ENCODE measurements around the gene PRICKLE2. TPM values are rescaled to one million over a fixed set of nuclear protein-coding genes. Genes with fewer than 3 reads are reported as not detected.

Gene PRICKLE2
- total RNA-seq, 1 donor from 2014 or later = 84.4 TPM

DNA sequence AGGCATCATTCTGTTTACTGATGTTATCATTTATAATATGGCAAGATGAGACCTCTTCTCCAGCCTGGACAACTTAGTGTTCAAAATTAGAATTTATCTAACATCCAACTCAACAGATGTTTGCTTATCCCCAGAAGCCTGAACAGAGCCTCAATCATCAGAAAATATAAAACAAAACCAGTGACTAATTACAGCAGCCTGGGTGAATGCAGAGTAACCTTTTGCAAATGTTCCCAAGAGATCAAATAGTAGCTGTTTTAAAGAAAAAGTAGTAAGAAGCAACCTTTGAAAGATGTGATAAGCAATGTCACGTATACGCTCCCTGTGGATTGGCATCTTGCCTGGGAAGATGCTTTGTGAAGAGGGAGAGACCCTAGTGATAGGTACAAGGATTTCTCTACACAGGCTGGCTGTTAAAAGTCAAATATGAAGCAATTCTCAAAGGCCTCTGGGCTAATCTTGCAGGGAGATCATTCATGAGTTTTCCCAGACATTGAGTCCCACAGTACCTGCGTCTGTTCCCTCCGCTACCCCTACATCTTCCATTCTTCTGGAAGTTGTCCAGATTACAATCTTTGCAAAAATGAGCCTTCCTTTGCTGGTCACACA, 39.3 kb upstream of the PRICKLE2 start:
- H3K36me3 Mint-ChIP-seq (ENCODE audit: low read depth, unreplicated experiment) = peaks cover 22% of the 10 kb centered on the region
- TF ChIP-seq, protein P1, sequence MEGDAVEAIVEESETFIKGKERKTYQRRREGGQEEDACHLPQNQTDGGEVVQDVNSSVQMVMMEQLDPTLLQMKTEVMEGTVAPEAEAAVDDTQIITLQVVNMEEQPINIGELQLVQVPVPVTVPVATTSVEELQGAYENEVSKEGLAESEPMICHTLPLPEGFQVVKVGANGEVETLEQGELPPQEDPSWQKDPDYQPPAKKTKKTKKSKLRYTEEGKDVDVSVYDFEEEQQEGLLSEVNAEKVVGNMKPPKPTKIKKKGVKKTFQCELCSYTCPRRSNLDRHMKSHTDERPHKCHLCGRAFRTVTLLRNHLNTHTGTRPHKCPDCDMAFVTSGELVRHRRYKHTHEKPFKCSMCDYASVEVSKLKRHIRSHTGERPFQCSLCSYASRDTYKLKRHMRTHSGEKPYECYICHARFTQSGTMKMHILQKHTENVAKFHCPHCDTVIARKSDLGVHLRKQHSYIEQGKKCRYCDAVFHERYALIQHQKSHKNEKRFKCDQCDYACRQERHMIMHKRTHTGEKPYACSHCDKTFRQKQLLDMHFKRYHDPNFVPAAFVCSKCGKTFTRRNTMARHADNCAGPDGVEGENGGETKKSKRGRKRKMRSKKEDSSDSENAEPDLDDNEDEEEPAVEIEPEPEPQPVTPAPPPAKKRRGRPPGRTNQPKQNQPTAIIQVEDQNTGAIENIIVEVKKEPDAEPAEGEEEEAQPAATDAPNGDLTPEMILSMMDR (IDR thresholded peaks at IDR 0.05; ENCODE audit: insufficient read depth, low read depth, low read length) = no peak
- no peak for TF ChIP-seq EZH2 (IDR thresholded peaks at IDR 0.05; ENCODE audit: insufficient read depth, low read length)
- peaks cover 46% of the 10 kb centered on the region for H3K4me1 ChIP-seq (ENCODE audit: insufficient read depth, low read length)
- H4K20me1 ChIP-seq (ENCODE audit: insufficient read depth, low read length) = peaks cover 41% of the 10 kb centered on the region
- peak overlapping the region; percentile 93 for H3K27ac ChIP-seq (ENCODE audit: low read depth, low read length)
- H3K27me3 Mint-ChIP-seq (ENCODE audit: low read depth, unreplicated experiment) = no peaks in the 10 kb centered on the region
- no peak overlapping the region for H2AFZ ChIP-seq (ENCODE audit: low read depth, low read length)
- H3K79me2 ChIP-seq (ENCODE audit: insufficient read depth, low read length) = peaks cover 81% of the 10 kb centered on the region
- peak overlapping the region; percentile 16 for H3K27ac Mint-ChIP-seq (ENCODE audit: unreplicated experiment)
- H3K27me3 ChIP-seq (ENCODE audit: insufficient read depth, low read length) = no peaks in the 10 kb centered on the region
- peak overlapping the region; percentile 92 for H3K9ac ChIP-seq (ENCODE audit: low read length)
- H3K4me2 ChIP-seq (ENCODE audit: low read length) = peak overlapping the region; percentile 91
- no peaks in the 10 kb centered on the region for H3K9me3 ChIP-seq (ENCODE audit: insufficient read depth, low read depth, low read length)
- peak overlapping the region; percentile 97 for H3K4me3 Mint-ChIP-seq (ENCODE audit: unreplicated experiment)
- H3K36me3 ChIP-seq (ENCODE audit: insufficient read depth, low read length) = peaks cover 3% of the 10 kb centered on the region
- FAIRE-seq = peak; percentile 58
- H3K4me3 ChIP-seq (ENCODE audit: insufficient read depth, low read depth, low read length) = peak overlapping the region; percentile 79
- H3K9me3 Mint-ChIP-seq (ENCODE audit: unreplicated experiment) = no peaks in the 10 kb centered on the region
- H3K4me1 Mint-ChIP-seq (ENCODE audit: low read depth, unreplicated experiment) = peaks cover 42% of the 10 kb centered on the region
- DNase-seq (ENCODE audit: low read depth) = no peak

DNA sequence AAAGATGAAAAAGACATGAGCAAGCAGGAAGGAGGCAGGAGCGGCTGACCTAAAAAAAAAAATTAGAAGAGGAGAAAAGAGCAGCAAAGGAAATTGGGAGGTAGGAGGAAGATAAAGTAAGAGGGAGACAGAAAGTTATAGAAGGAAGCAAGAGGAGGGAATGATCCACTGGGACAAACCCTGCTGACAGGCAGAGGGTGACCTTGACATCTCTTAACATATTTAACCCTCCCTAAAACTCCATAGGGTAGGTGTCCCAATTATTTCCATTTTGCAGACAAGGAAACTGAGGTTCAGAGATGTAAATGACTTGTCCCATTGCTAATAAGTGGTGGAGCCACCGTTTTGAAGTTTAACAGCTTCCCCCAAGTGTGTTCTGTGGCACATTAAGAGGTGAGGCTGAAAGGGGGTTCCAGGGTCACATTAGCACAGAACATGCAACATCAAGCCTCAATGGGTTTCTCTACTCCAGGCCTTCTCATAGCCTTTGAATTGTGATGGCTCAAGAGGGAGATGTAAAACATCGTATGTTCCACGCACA, 37.4 kb upstream of the PRICKLE2 start:
- Histone ChIP-seq H2AFZ (ENCODE audit: low read depth, low read length) (no peak overlapping the region), H3K79me2 (ENCODE audit: insufficient read depth, low read length) (peaks cover 88% of the 10 kb centered on the region), H3K9ac (ENCODE audit: low read length) (no peak overlapping the region), H3K27me3 (ENCODE audit: insufficient read depth, low read length) (no peaks in the 10 kb centered on the region), H3K27ac (ENCODE audit: low read depth, low read length) (no peak overlapping the region), H3K4me1 (ENCODE audit: insufficient read depth, low read length) (peaks cover 39% of the 10 kb centered on the region), H3K9me3 (ENCODE audit: insufficient read depth, low read depth, low read length) (no peaks in the 10 kb centered on the region), H3K36me3 (ENCODE audit: insufficient read depth, low read length) (peaks cover 3% of the 10 kb centered on the region), H4K20me1 (ENCODE audit: insufficient read depth, low read length) (peaks cover 55% of the 10 kb centered on the region), H3K4me2 (ENCODE audit: low read length) (no peak overlapping the region), H3K4me3 (ENCODE audit: insufficient read depth, low read depth, low read length) (no peak overlapping the region)
- peaks cover 54% of the 10 kb centered on the region for H3K4me1 Mint-ChIP-seq (ENCODE audit: low read depth, unreplicated experiment)
- peaks cover 23% of the 10 kb centered on the region for H3K36me3 Mint-ChIP-seq (ENCODE audit: low read depth, unreplicated experiment)
- H3K27ac Mint-ChIP-seq (ENCODE audit: unreplicated experiment) = no peak overlapping the region
- FAIRE-seq = peak; percentile 9
- TF ChIP-seq EZH2 (IDR thresholded peaks at IDR 0.05; ENCODE audit: insufficient read depth, low read length) = no peak
- TF ChIP-seq, protein P1 (IDR thresholded peaks at IDR 0.05; ENCODE audit: insufficient read depth, low read depth, low read length) = no peak
- H3K27me3 Mint-ChIP-seq (ENCODE audit: low read depth, unreplicated experiment) = no peaks in the 10 kb centered on the region
- no peak for DNase-seq (ENCODE audit: low read depth)
- peak overlapping the region; percentile 97 for H3K4me3 Mint-ChIP-seq (ENCODE audit: unreplicated experiment)
- no peaks in the 10 kb centered on the region for H3K9me3 Mint-ChIP-seq (ENCODE audit: unreplicated experiment)

DNA sequence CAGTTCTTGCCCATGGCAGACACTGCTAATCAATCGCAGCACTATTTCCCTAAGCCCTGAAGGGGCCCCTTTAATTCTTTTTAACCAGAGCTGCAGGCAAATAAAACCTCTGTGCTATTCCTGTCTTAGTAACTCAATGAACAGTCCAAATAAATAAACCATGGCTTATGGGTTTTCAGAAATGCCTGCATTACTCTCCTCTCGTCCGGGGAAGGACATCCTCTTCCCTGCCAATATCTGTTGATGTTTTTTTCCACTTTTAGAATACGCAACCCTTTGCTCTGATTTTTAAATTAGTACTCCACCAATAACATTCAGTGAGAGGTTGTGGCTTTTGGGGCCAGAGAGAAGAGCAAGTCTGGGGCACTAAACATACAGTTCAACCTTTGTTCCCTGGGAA, 35.2 kb upstream of the PRICKLE2 start:
- H3K4me3 Mint-ChIP-seq (ENCODE audit: unreplicated experiment) = peak overlapping the region; percentile 4
- Histone ChIP-seq H3K9me3 (ENCODE audit: insufficient read depth, low read depth, low read length) (no peaks in the 10 kb centered on the region), H3K27ac (ENCODE audit: low read depth, low read length) (no peak overlapping the region), H2AFZ (ENCODE audit: low read depth, low read length) (no peak overlapping the region), H3K4me3 (ENCODE audit: insufficient read depth, low read depth, low read length) (no peak overlapping the region), H3K27me3 (ENCODE audit: insufficient read depth, low read length) (no peaks in the 10 kb centered on the region), H3K36me3 (ENCODE audit: insufficient read depth, low read length) (peaks cover 3% of the 10 kb centered on the region), H3K79me2 (ENCODE audit: insufficient read depth, low read length) (peaks cover 99% of the 10 kb centered on the region), H3K4me2 (ENCODE audit: low read length) (peak overlapping the region; percentile 4), H4K20me1 (ENCODE audit: insufficient read depth, low read length) (peaks cover 72% of the 10 kb centered on the region), H3K4me1 (ENCODE audit: insufficient read depth, low read length) (peaks cover 26% of the 10 kb centered on the region), H3K9ac (ENCODE audit: low read length) (no peak overlapping the region)
- no peaks in the 10 kb centered on the region for H3K27me3 Mint-ChIP-seq (ENCODE audit: low read depth, unreplicated experiment)
- no peak for TF ChIP-seq EZH2 (IDR thresholded peaks at IDR 0.05; ENCODE audit: insufficient read depth, low read length)
- FAIRE-seq = no peak
- DNase-seq (ENCODE audit: low read depth) = no peak
- H3K36me3 Mint-ChIP-seq (ENCODE audit: low read depth, unreplicated experiment) = peaks cover 24% of the 10 kb centered on the region
- no peaks in the 10 kb centered on the region for H3K9me3 Mint-ChIP-seq (ENCODE audit: unreplicated experiment)
- no peak overlapping the region for H3K27ac Mint-ChIP-seq (ENCODE audit: unreplicated experiment)
- H3K4me1 Mint-ChIP-seq (ENCODE audit: low read depth, unreplicated experiment) = peaks cover 75% of the 10 kb centered on the region
